Stimulated activated CD4-positive, alpha-beta T cell treated with anti-CD3 and anti-CD28 coated beads, Interleukin-4, amount 100 ng/mL, for 24 hours (primary cell): ENCODE measurements around the gene NME8.

ENCODE experiments used
- DNase-seq: peaks from one replicate; pipeline ENCODE4 v3.0.0-alpha.2; 2020

The NME8 gene

DNA sequence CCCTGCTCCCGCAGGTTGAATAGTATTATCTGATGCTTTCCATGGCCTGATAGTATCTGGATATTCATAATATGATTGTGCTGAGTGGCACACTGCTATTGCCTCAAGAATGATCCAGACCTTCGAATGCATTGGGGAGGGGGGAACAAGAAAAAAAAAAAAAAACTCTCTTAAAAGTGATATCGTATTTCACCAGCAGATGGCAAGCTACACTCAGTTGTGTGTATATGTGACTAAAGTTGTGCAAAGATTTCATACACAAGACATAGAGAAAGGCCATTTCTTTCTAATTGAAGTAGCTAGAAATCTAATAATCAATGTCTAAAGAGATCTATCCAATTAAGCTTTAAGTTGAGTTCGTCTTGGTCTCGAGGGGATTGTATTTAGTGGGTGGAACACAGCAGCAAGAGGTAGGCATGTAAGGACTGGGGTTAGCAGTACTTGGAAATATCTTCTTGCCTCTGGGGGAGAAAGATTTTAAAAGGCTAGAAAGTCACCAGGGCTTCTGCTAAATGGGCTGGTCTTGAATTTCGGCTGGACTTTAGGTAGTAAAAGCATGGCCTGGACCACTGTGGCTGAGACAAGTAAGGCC, 52.9 kb downstream of the NME8 start:
- DNase-seq: no peak

DNA sequence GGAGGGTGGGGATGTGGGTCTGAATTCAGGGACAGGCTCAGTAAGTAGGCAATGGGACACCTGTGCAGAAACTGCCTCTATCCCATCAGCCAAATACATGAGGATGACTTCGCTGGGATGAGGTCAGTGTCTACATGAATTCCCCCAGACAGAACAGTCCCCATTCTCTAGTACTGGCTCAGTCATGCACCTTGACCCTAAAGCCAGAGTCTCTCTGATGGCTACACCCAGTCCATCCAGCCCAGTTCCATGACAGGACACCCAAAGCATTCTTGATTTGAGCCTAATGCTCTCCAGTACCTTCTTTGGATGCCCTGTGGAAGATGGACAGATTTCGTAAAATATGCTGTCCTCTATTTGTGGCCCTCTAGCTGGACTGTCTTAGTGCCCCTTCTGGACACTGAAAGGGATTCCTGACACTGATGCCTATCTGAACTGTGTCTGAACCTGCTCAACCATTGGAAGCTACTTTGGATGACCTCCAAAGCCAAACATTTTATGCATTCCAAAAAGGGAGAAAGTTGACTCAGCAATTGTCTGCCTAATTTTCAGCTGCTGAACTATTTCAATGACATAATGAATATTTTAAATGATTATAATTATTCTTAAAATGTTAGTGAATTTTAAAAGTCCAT, 53.6 kb downstream of the NME8 start:
- no peak for DNase-seq

DNA sequence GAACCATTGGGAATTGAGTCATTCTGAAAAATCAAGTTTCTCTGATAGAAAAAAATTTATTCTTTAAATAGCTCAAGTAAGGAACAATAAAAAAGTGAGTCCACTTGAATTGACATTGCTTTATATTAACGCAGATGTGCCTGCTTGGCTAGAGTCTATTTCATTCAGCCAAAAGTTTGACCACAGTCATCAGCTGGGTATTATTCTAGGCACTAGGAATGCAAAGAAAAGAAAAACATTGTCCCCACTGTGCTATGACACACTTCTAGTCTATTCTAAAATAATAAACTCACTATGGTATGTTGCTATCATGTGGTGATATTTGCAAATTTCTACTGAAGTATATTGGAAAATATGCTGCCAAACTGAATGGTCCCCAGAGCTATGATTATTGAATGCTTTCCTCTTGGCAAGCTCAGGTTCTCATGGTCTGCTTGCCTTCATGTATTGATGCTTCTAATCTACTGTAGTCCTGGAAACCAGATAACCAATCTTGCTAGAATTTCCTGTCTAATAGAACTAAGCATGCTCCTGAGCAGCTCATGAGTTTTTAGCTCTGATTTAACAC, 59.9 kb downstream of the NME8 start:
- no peak for DNase-seq

DNA sequence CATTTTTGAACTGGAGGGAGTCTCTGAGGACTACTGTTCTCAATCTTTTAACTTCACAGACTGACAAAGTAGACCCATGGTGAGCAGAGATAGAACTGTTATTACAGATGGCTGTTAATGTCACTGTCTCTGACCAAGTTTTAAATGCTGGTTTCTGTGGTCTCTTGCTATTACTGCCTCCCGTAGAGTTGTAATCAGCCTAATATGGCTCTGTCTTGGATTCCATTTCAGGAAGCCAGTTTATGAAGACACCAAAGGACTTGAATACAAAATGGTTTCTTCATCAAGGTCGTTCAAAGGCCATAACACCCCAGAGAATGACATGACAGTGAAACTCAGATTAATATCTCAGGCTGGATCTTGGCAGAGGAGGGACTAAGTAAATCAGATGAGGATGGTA, 64.4 kb downstream of the NME8 start:
- DNase-seq: no peak

DNA sequence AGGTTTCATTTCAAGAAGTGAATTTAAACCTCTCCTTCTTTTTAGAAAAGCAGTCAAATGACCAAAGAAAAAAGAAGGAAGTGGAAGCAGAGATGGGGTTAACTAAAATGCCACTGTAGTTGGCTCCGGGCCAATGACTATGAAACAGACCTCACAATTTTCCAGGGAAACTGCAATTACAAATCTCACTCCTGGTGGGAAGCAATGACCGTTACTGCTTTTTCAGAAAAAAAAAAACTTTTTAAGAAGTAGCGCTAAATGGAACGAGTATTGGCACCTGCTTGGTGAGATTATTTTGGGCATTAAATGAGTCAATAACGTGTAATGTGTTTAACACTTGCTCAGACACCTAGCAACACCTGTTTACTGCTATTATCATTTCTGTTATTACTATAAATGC, 67.0 kb downstream of the NME8 start:
- DNase-seq: no peak

DNA sequence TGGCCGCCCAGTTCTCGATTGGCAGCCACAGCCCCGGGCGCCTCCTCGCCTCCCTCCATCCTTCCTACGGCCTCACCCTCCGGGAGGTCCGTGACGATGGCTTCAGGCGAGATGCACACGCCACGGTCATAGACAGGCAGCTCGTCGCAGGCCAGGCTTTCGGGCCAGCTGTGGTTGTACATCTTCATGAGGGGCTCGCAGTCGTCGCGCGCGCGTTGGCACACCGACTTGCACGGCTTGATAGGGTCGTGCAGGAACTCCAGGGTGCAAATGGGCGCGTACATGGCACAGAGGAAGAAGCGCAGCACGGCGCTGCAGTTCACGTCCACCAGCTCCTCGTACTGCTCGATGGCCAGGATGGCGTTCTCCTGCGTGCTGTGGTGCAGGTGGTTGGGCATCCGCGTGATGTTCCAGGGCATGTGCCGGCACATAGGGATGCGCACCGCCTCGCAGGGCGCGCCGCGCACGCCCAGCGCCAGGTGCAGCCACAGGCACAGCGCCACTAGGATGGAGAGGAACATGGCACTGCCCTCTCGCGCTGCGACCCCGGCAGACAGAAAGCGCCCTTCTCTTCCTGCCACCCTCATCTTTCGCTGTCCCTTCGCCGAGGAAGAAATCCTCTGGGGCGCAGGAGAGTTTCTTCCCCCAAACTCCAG, 67.7 kb downstream of the NME8 start:
- DNase-seq: no peak

DNA sequence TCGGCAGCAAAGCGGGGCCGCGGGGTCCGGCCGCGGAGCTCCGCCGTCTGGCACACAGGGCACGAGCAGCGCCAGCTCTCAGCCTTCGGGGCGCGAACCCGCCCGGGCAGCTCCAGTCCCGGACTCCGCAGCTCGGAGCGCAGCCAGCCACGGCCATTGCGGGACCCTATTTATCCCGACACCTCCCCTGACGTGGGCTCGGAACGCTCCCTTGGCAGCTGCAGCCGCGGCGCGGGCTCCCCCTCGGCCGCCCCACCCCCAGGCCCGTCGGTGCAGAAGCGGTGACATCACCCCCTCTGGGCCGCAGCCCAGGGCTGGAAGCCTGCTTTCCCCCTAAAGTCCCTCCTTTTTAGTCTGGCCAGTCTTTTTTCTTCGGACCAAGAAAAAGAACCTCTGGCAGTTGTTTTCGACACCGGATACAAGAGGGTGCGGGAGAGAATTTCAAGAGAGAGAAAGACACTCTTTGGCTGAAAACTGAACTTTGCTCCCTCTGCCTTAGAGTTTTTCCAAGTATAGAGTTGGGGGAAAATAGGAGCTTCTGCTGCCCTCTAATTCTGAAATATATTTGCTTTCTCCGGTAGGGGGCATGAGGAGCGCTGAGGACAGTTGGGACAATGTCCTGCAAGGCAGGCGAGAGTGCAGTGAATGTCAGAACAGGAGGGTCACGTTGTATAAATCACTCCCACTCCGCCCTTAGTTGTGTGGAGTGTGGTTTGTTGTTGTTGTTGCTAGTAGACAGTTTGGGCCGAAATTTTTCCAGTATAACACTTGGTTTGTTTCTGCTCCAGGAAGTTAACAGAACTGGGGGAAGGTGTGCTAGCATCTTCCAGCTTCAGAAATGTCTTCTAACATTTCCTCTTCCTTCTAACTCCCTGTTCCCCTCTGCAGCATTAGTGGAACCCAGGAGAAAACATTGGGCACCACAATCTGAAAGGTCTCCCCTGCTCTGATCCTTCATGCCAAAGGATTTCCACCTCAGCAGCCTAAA, 68.6 kb downstream of the NME8 start, which contains the start of gene SFRP4:
Gene SFRP4, minus strand, starts transcription at position 145 of the 988 bp plus-strand sequence. CDS start 280 bp downstream, outside the sequence.
- no peak for DNase-seq

DNA sequence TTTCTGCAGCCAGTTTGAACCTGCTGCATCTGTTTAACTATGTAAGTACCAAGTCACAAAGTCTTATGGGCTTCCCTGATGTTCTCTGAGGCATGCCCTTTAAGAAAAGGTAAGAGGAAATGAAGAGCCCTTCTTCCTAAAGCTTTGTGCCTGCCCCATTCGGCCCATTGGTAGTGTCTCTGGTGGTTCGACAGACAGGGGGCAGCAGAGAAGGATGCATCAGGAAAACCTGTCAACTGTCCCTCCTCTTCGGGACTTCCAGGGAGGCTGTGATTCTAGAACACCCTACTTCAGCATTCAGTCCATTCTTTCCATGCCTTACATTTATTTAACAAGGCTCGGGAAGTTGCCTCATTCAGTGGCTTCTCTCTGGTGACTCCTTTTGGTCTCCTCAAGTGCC, 70.1 kb downstream of the NME8 start:
- no peak for DNase-seq

DNA sequence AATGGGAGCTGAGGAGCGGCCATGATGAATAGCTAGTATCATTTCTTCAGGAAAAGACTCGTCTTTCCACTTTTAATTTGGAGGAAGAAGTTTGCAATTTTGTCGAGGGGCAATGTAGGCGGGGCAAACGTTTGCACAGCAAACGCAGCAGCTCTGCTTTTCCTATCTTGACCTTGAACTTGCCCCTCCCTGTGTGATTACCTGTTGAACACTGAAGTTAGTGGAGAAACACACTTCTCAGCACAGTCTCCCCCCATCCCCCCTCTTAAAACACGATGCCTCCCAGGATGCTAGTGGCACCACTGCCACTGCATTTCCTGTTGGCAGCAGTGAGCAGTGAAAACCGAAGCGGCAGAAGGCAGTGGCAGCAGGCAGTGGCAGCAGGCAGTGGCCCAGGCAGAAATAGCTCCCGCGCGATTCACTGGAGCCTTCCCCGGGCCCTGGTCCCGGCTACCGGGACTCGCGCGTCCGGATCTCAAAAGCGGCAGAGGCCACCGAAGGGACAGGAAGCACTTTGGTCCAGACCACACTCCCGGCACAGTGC, 72.0 kb downstream of the NME8 start, which contains the start of gene EPDR1:
Gene EPDR1, plus strand, starts transcription at position 336 of the 544 bp plus-strand sequence. CDS start 300 bp downstream, outside the sequence.
- no peak for DNase-seq

DNA sequence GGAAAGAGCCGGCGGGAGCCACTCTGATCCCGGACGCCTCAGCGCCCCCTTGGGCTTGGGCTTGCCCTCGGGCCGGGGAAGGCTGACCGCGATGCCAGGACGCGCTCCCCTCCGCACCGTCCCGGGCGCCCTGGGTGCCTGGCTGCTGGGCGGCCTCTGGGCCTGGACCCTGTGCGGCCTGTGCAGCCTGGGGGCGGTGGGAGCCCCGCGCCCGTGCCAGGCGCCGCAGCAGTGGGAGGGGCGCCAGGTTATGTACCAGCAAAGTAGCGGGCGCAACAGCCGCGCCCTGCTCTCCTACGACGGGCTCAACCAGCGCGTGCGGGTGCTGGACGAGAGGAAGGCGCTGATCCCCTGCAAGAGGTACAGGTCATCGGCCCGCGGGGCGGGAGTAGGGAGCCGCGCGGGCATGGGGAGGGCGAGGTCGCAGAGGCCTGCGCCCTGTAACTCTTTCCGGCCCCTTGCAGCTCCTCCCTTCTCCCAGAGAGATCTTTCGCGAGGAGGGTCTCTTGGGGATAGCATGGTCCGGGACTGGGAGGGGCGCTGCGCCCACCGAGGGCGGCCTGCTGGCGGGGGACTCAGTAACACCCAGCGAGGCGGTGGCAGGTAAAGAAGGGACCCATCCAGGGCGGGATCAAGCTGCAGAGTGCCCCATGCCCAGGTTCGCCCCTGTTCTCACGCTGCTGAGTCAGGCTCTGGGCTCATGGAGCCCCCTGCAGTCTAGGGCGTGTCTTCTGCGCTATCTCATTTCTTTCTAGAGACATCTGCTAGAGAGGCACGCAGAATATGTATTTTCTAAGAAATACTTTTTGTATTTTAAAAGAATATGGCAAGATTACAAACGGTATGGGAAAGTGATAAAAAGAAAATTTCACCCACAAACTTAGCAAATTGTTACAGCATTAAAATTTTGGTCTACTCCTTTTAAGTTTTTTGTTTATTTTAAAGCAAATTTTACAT, 72.7 kb downstream of the NME8 start:
- DNase-seq: no peak

DNA sequence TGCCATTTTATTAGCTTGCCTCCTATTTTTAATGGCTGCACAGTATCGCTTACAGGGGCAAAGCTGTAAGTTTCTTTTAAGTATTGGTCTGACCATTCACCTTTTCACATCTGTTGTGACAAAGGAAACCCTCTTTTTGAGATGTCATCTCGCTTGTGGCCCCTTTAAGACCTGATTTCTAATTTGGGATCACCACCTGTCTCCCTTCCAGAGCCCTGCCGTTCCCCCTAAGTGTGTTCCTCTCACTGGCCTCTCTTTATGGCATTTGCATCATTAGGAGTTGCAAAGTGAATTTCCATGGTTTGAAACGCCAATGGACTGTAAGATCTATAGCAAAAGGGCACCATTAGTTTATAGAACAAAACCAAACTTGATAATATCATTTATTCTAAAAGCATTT, 73.5 kb downstream of the NME8 start:
- DNase-seq: no peak

DNA sequence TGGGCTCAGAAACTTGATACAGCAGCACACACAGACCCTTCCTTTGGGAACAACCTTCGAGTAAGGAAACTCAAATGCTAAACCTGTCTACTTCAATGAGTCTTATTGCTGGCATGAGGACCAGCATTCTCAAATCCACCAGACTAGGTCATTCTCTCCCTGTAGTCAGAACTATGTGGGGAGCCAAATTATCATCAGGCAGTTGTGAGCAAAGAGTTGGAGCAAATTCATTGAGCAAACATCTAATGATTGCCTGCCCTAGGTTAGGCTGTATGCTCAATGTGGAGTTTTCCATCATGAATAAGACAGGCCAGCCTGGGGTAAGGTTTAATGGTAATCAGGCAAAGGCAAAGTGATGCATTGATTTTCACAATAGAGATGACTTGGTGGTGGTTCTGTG, 75.6 kb downstream of the NME8 start:
- DNase-seq: no peak

DNA sequence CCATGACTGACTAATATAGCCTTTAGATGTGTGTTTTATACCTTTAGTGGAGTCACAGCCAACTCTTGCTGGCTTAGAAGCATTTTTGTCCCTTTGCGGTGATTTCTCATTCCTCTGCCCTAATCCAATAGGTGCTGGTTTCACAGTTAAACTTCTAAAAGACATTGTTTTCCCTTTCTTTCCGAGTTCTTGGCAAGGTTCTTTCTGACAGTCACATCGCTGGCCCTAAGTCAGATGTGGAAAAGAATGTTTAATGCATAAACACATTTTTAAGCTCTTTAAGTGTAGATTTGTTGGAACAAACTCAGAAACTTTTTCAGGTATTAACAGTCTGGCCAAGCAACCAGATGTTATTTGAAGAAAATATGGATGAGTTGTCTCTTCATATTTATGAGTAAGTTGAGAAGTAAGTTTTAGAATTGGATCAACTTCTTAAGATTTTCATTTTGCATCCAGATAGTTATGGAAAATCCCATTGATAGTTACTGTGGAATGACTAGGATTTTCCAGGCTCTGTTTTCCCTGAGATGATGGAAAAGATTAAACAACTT, 76.2 kb downstream of the NME8 start:
- DNase-seq: no peak

DNA sequence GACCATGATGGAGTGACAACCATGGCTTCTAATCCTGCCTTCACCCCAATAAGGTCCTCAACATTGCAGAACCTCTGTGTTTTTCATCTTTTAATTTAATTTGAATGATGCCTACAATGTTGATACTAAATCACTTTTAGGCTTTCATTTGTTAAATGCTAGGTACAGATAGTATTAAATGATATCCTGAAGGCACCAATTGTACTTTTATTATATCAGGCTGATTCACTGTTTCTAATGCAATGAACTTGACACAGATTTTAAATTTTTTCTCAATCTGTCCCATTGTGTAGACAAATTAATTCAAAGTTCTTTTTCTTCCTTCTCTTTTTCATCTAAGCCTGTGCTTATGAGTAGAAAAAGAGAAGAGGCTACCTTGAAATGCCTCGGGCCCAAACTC, 77.2 kb downstream of the NME8 start:
- no peak for DNase-seq

DNA sequence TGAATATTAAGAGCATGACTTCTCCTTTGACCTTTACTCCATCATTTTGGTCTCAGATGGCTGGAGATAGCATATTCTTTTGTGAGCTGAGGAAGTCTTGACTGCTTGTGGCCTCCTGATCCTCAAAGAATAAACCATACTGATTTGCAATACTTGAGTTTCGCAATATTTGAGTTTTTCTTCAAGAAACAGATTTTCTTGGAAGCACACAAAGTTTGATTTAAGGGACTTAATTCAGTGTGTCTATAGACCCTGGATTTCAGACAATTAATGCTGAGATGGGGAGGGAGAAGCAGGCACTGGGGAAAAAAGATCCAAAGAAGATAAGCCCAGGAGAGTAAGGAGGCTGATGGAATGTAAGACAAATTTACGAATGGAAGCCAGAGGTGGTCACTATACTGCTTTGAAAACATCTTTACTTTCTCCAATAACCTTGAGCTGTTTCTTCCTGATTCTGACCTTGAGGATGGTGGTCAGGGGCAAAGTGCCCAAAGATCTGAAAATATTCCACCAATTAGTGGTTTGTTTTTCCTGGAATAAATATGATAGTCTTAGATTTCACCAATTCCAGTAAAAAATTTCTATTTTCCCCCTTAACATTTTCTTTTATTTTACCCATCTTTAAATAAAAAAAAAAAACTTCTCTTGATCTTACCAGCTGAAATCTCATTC, 79.5 kb downstream of the NME8 start:
- DNase-seq: no peak

DNA sequence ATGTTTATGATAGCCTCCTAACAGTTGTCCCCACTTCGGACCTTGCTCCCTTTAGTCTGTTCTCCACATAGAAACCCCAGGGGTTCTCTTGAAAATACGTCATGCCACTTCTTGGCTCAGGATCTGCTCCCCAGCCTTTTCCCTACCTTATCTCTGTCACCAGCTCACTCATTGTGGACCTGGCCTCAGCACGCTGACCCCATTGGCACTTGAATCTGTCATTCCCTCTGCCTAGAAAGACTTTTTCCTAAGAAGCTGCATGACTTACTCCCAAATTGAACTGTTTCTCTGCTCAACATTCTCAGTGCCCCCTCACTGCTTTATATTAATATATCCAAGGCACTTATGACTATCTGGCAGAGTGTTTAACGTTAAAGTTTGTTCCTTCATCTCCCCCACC, 80.5 kb downstream of the NME8 start:
- no peak for DNase-seq

DNA sequence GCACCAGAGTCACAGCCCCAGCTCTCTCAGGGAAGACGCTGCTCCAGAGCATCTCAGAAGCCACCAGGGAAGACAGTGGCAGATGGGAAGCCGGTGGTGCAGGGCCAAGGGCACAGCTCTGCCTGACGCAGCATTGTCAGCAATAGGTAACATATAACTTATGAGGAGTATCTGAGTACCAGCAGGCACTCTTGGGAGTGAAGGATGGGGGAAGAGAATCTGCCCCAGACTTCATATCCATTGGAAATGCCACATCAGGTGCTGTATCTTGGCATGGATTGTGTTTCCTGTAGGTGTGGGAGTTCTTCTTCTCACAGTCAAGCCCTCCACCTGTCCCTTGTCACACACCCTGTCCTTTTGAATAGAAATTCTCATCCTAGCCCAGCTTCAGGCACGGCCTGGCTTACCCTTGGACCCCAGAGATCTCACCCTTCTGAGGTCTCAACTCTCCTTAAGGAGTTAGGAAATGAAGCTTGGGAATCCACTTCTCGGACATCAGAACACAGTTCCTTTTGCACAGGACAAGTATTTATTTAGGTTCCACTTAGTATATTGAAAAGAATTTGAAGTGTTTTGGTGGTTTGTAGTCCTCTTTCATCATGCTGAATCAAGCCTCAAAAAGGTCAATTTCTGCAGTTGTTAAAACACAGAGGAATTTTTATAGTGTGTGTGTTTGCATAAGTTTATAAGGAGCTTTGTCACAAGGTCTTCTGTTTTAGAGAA, 82.0 kb downstream of the NME8 start:
- no peak for DNase-seq

DNA sequence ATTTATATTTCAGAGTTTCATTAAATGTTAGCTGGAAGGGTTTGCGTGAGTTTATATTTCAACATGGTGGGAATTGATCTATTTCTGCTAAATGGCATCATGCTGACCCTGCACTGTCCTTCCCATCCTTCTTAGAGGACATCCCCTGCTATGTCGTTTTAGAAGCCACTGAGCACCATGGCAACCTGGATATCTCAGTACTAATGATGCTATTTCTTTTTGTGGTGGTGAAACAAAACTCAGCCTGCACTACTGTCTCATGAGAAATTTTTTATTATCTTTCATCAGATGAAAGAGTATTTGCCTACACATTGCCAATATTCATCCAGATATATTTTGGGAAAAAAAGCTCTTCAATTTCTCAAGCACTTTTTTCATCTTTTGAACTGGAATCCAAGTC, 84.1 kb downstream of the NME8 start:
- DNase-seq: no peak

DNA sequence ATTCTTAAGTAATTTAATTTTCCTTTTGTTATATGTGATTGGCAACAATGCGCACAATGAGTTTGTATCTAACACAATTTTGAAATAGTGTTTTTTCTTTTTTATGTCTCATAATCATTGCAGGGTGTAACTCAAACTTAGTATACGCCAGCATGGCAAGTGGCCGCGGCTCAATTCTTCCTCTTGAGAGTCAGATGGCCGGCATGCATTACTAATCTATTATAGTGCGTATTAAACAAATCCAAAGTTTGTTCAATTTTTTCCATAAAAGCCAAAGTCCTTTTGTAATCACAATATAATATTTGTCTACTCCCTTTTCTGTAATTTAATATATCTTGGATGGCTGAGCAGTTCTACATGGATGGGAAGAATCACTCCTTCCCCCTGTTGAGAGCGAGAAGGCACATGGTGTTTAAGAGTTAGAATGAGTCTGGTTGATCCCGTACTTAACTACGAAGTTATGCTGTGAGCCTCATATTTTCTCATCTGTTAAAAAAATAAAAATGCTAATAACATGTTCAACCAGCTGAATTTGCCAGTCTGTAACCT, 84.7 kb downstream of the NME8 start:
- no peak for DNase-seq
